Measurements from ENCODE around the gene ZNF597. TPM values are rescaled to one million over a fixed set of nuclear protein-coding genes. Genes with fewer than 3 reads are reported as not detected.
A peak's percentile ranks its signal among the peaks of the same experiment; 100 is the strongest.

ZNF597 gene
- total RNA-seq, 3 donors from 2014 or later, result 1.9 TPM

DNA sequence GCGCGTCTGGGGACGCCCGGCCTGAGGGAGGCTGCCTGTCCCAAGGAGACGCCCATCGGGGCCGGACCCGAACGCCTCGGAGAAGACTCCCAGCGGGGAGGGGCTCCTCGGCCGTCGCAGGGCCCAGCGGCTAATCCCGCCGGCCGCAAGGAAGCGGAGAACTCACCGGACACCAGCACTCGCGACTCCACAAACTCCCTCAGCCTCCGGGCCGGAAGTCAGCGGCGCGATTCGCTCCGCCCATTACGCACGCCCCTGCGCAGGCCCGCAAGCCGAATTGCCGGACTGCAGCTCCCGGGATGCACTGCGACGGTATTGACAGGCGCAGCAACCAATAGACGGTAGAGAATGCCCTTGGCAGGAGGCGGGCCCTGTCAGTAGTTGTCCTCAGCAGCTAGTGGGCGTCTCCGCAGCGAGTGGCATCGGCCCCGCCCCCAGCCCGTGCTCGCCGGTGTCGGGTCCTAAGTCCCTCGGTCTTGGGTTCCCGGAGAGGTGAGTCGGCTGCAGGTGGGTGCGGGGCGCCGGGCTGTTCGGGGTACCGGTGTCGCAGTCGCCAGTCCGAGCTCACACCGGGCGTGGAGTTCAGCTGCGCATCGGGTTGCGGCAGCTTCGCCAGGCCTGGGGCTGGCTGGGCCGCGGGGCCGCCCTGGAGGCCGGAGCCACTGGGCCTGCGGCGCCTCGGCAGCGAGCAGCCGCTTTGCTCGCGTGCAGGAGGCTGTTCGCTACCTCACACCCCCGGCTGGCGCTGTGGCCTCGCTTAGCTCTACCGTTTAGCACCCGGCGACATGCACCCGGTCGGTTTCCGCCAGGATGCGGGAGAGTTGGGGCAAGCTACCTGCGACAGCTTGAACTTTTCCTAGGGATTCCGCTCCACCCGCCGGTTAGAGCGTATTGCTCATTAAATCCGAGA, 42.3 kb downstream of the ZNF597 start, which contains the start of the genes ZNF174 and ZSCAN32:
Gene ZNF174 (plus strand): TSS at position 437 of the 910 bp plus-strand sequence. CDS start 790 bp downstream, outside the sequence.
Gene ZSCAN32 (minus strand): TSS at position 226 of the 910 bp plus-strand sequence. CDS start 3,447 bp downstream, outside the sequence.
- peak within 1 kb of the TSS; percentile 85 for H3K4me3 ChIP-seq
- no peaks in the 10 kb centered on the region for H3K36me3 ChIP-seq (ENCODE audit: low read depth)
- H3K4me1 ChIP-seq (ENCODE audit: low read depth), result peaks cover 16% of the 10 kb centered on the region
- TF ChIP-seq CTCF (IDR thresholded peaks at IDR 0.05), result peak; percentile 7
- peak; percentile 98 to 99 (median 99) for DNase-seq
- peak; percentile 99 for ATAC-seq
- H3K9me3 ChIP-seq, result peaks cover 33% of the 10 kb centered on the region
- intact Hi-C loops (cut with DNase I, micrococcal nuclease), result no loop called here

DNA sequence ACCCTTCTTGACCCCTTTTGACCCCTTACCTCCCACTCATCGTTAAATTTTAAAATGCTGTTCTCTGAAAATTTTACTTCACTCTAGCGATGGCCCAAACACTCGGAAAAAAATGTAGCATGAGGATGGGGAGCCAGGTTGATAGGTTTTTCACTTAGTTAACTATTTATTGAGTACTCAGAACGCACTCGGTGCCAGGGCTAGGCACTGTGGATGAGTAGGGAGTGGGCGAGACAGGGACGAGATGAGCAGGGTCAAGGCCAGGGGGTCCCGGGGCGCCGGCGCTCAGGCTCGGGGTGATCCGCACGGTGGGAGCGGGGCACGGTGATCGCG, 42.9 kb downstream of the ZNF597 start:
- Histone ChIP-seq H3K4me3 (peak overlapping the region; percentile 85), H3K36me3 (ENCODE audit: low read depth) (no peaks in the 10 kb centered on the region), H3K4me1 (ENCODE audit: low read depth) (peaks cover 16% of the 10 kb centered on the region), H3K9me3 (peaks cover 31% of the 10 kb centered on the region)
- intact Hi-C loops (cut with DNase I, micrococcal nuclease), result no loop called here
- no peak for ATAC-seq
- no peak for TF ChIP-seq CTCF (IDR thresholded peaks at IDR 0.05)
- no peak for DNase-seq

DNA sequence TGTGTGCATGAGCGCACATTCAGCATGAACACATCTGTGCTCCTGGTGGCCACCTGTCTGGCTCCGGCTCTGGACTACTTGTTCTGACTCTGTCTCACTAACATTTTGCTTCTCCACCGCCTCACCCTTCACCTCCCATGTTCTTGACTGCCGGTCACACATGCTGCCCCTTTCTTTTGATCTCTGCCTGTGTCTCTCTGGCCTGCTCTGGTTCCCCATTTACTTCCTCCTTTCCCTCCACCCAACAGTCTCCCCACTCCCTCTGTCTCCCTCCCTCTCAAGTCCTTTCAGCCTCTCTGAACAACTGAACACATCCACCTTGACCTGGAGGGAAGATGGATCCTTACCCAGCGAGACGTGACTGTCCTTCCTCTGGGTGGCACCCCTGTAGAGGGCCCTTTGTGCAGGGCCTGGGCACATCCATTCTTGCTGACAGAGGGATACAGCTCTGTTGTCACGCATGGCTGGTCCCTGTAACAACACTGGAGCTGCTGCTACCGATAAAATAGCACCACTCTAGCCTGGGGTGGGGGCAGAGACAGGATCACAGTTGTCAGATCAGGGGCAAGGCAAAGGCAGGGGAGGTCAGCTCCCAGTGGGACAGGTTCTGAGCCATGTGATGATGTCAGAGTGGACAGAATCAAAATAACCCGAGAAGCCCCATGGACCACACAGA, 53.5 kb downstream of the ZNF597 start:
- intact Hi-C loops (cut with DNase I, micrococcal nuclease), result loop anchor here (10.0 kb wide), 2 partner anchors 75 to 85 kb away; partner anchors contain the start of genes TIGD7 (in 1 of the 2) and ZNF75A (in 1 of the 2)
- Histone ChIP-seq H3K36me3 (ENCODE audit: low read depth) (peaks cover 12% of the 10 kb centered on the region), H3K4me3 (no peak overlapping the region), H3K9me3 (peaks cover 78% of the 10 kb centered on the region), H3K4me1 (ENCODE audit: low read depth) (no peaks in the 10 kb centered on the region)
- DNase-seq, result no peak
- no peak for ATAC-seq
- no peak for TF ChIP-seq CTCF (IDR thresholded peaks at IDR 0.05)

DNA sequence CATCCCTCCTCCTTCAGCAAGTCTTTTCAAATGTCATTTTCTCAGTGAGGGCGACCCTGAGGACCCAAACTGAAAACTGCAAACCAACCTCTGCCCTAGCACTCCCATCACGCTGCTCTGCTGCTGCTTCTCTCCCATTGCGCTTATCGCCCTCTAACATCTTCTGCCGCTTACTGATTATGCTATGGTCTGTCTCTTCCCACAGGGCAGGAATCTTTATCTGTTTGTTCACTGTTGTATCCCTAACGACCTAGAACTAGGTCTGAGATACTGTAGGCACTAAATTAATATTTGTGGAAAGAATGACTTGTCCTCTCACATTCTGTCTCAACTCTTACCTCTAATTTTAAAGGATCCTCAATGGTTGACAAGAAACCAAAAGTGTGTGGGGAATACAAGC, 55.0 kb downstream of the ZNF597 start:
- Histone ChIP-seq H3K4me1 (ENCODE audit: low read depth) (no peaks in the 10 kb centered on the region), H3K36me3 (ENCODE audit: low read depth) (peaks cover 21% of the 10 kb centered on the region), H3K4me3 (no peak overlapping the region), H3K9me3 (peaks cover 86% of the 10 kb centered on the region)
- ATAC-seq (no peak), DNase-seq (no peak)
- TF ChIP-seq CTCF (IDR thresholded peaks at IDR 0.05), result no peak
- intact Hi-C loops (cut with DNase I, micrococcal nuclease), result no loop called here

DNA sequence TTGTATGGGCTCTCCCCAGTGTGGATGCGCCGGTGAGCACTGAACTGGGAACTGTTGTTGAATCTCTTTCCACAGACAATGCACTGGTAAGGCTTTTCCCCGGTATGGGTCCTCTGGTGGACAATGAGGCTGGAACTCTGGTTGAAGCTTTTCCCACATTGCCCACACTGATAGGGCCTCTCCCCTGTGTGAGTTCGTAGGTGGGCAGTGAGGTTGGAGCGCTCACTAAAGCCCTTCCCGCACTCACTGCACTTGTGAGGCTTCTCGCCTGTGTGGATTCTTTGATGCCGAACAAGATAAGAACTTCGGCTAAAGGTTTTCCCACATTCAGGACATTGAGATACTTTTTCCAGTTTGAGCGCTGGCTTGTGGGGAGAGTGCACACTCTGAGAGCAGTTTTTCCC, 60.3 kb downstream of the ZNF597 start:
- intact Hi-C loops (cut with DNase I, micrococcal nuclease), result no loop called here
- no peak overlapping the region for H3K4me3 ChIP-seq
- no peak for TF ChIP-seq CTCF (IDR thresholded peaks at IDR 0.05)
- no peaks in the 10 kb centered on the region for H3K4me1 ChIP-seq (ENCODE audit: low read depth)
- peaks cover 14% of the 10 kb centered on the region for H3K36me3 ChIP-seq (ENCODE audit: low read depth)
- no peak for DNase-seq
- ATAC-seq, result no peak
- H3K9me3 ChIP-seq, result peaks cover 91% of the 10 kb centered on the region

Small RNA genes lying within 50 kb of the gene (microRNA-seq; reads per million reads assigned to microRNA genes)
- not detected for gene MIR6126

Other genes starting within 250 kb of the ZNF597 start
- gene ZNF200, start 208.3 kb downstream of the ZNF597 start, total RNA-seq, result 1 to 10 TPM; 6.6 to 8.0 (median 8.0) TPM
- 1 to 10 TPM in 2 of 3 donors, under 1 TPM in 1; 0.61 to 2.2 (median 1.6) TPM for gene MEFV, start 186.9 kb downstream of the ZNF597 start, total RNA-seq
- 10 to 100 TPM; 20.6 to 24.6 (median 21.0) TPM for gene ZNF263, start 160.0 kb downstream of the ZNF597 start, total RNA-seq
- gene TIGD7, start 138.1 kb downstream of the ZNF597 start, total RNA-seq, result 1 to 10 TPM; 1.6 to 7.5 (median 3.3) TPM
- 10 to 100 TPM; 19.0 to 33.1 (median 30.8) TPM for gene ZNF75A, start 138.0 kb downstream of the ZNF597 start, total RNA-seq
- gene OR2C1, start 87.6 kb downstream of the ZNF597 start, total RNA-seq, result under 1 TPM in 1 of 3 donors, not detected in 2; 0.22 TPM
- 10 to 100 TPM; 10.2 to 14.8 (median 11.4) TPM for gene ZSCAN32, start 42.5 kb downstream of the ZNF597 start, total RNA-seq
- gene ZNF174, start 42.3 kb downstream of the ZNF597 start, total RNA-seq, result 10 to 100 TPM in 1 of 3 donors, 1 to 10 TPM in 2; 7.5 to 14.5 (median 8.0) TPM
- 10 to 100 TPM; 72.2 to 94.7 (median 83.3) TPM for gene NAA60, start 176 bp upstream of the ZNF597 start, total RNA-seq
- gene C16orf90, start 52.0 kb upstream of the ZNF597 start, total RNA-seq, result not detected
- 10 to 100 TPM in 2 of 3 donors, 1 to 10 TPM in 1; 8.3 to 37.3 (median 10.8) TPM for gene CLUAP1, start 57.5 kb upstream of the ZNF597 start, total RNA-seq
- gene NLRC3, start 133.9 kb upstream of the ZNF597 start, total RNA-seq, result 1 to 10 TPM; 1.4 to 2.6 (median 1.7) TPM
- gene SLX4, start 168.1 kb upstream of the ZNF597 start, total RNA-seq, result 1 to 10 TPM; 3.6 to 6.7 (median 5.0) TPM
- 10 to 100 TPM; 24.4 to 36.0 (median 27.0) TPM for gene DNASE1, start 211.2 kb upstream of the ZNF597 start, total RNA-seq